HTR-8/SVneo (cell line): ENCODE results near the gene CHD9NB.

Experiments
- DNase-seq: peaks from one replicate; pipeline ENCODE4 v3.0.0; 2011; ENCODE audit warnings: low spot score, mixed read lengths; ENCODE audit not compliant: insufficient read length
- FAIRE-seq: peaks from 2 replicates; lab custom pipeline; 2011; peaks lifted over from hg19 to GRCh38; lab: Jason Lieb, UNC

The CHD9NB gene

GRCh38 chr16:53052519-53053501, at the start of gene CHD9NB:
Gene CHD9NB (minus strand): TSS chr16:53052897. CDS start chr16:53044158, 8,739 bp downstream.
- FAIRE-seq = no peak

DNA sequence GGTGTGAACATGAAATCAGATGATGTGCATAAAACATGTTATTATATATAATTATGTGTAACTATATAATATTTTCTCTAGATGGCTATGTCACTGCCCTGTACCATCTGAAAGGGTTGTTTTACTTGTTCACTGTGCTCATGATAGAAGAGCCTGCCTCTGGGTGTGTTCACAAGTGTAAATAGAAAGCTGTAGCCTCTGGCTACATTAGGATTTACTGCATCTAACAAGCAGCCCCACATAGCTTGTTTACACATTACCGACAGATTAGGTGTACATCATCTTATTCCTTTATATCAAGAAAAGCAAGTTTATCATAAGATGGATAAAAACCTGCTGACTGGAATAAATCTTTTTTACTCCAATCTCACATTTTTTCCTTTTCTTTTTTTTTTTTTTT, 48.2 kb upstream of the CHD9NB start:
- FAIRE-seq (no peak), DNase-seq (no peak)

More at GRCh38 chr16:53052519-53053501, at the start of gene CHD9NB:
- DNase-seq = peak; percentile 74

GRCh38 chr16:53100131-53100748, 47.5 kb upstream of the CHD9NB start:
- FAIRE-seq = no peak
- DNase-seq = no peak

GRCh38 chr16:53099318-53100130, 46.8 kb upstream of the CHD9NB start:
- FAIRE-seq (peak; percentile 83), DNase-seq (peak; percentile 83)

DNA sequence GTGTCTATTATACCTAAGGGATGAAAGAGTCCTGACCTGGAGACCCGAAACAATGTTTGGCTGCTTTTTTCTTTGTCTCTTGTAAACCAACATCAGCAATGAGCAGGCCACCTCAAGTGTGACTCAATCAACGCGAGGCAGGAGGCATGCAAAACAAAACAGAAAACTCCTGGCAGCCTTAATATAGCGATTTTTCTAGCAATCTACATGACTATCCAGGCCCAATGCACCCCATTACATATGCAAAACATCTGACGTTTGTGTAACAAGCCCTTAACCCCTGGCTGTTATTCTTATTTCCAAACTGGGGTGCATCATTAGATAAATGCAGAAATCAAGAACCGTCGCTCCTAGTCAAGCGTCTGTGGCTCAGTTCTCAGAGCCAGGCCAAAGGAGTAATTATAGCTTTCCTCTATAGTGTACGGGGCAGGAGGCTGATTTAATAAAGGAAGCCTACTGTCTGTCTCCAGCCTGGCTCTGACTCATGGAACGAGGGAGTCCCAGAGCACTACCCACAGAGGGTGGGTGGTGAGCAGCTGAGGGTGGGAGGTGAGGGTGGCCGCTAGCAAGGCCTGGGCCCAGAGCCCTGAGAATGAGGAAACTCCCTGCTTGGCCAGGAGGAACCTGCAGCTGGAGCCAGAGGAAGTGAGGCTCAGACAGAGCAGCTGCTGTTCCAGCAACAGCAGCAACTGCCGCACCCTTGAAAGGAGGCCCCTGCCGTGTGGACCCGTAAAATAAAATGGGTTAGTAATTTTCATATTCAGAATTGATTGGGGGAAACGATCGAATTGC, 46.0 kb upstream of the CHD9NB start:
- peak; percentile 44 for DNase-seq
- peak; percentile 20 for FAIRE-seq

- FAIRE-seq (no peak), DNase-seq (no peak)
Observed at GRCh38 chr16:53097190-53097589, 44.5 kb upstream of the CHD9NB start.

DNA sequence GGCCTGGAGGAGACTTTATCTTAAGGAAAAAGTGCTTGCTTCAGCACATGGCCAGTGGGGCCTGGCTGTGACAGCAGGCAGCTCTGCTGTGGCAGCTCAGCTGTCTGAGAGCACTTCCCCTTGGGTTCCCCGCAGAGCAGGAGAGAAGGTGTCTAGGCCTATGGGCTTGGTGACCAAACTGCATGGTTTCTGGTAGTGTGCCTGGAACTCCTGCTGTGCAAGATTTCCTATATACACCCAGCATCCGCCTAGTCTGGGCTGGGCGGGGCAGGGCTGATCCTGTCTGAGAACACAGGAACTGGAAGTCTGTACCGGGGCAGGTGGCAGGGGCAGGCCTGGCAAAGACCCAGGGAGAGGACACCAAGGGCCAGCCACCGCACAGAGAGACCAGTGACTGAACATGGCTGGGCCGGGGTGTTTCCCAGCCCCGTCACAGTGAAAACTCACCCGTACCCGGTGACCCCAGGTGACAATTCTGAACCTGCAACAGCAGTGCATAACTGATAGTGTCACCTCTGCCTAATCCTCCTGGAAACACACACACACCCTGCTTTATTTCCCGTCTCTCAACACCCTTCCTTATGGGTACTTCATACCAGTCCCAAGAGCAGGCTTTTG, 41.4 kb upstream of the CHD9NB start:
- FAIRE-seq (no peak), DNase-seq (no peak)

DNA sequence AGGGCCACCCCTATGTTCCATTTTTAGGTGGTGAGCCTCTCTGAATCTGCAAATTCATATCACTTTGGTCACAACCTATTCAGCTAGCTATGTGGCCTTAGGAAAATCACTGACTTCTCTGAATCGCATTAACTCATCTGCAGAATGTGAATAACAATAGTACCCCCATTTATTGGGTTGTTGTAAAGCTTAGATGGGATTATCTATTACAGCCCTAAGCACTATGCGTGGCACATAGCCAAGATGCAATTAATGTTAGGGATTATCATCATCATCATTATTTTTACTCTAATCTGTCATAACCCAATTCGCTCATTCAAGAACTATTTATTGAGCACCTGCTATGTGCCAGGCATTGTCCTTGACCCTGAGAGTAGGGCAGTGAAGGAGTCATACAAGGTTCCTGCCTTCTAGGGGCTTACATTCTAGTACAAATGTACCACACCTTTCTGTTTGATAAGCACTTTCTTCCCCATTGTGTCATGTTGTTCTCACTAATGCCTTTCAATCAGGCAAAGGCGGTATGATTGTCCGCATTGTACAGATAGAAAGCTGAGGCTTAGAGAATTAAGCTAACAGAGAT, 40.6 kb upstream of the CHD9NB start:
- FAIRE-seq (no peak), DNase-seq (no peak)

- FAIRE-seq (no peak), DNase-seq (no peak)
Observed at GRCh38 chr16:53092284-53092683, 39.6 kb upstream of the CHD9NB start.

GRCh38 chr16:53091466-53092211, 38.9 kb upstream of the CHD9NB start:
- FAIRE-seq (no peak), DNase-seq (no peak)

DNA sequence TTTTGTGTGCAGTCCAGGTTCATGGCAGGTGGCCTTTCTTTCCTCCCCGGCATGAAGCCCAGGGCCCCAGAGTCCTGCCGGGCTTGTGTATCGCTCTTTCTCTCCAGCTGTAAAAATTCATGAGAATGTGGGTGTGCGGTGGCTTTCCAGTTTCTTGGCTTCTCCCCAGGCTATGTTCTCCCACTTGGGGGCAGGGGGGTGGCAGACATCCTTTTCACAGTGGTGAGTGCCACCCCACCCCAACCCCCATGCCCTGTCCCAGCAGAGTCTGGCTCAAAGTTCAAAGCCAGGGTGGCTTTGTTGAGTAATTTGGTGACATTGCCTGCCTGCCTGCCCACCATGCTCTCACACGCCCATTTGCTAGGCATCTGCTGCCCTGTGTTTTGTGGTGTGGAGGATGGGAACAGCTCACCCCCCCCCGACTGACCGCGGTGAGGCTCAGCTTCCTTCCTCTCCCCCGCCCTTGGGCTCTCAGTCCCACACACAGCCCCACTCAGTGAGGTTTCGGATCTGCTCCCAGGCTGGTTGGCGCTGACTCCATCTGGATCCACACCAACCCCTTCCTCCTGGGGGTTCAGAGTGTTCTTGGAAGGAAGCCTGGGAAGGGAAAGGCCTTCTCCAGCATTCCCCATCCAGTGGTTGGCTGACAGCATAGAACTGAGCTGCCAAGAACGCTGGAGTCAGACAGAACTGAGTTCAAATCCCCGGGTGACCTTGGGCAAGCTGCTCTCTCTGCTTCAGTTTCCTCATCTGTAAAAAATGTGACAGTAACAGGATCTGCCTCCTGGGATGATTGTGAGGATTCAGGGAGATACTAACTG, 38.1 kb upstream of the CHD9NB start:
- FAIRE-seq (no peak), DNase-seq (no peak)

DNA sequence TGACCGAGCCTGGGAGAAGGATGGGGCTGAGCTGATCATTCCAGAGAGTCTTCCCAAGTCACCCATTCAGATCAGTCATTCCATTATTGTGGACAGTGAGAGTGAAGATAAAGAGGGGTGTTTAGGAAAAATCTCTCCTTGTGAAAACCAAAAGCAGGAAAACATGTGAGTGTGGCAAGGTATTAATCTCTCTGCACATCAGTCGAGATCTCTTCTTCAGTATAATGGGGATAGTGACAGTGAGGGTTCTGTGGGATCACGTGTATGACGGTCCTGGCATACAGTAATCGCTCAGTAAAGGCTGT, 37.5 kb upstream of the CHD9NB start:
- FAIRE-seq = no peak

GRCh38 chr16:53089434-53090285, 37.0 kb upstream of the CHD9NB start:
- no peak for FAIRE-seq
- no peak for DNase-seq

More for the DNA sequence above, 37.5 kb upstream of the CHD9NB start:
- DNase-seq = no peak

GRCh38 chr16:53087101-53087500, 34.4 kb upstream of the CHD9NB start:
- DNase-seq = no peak
- FAIRE-seq = no peak

DNA sequence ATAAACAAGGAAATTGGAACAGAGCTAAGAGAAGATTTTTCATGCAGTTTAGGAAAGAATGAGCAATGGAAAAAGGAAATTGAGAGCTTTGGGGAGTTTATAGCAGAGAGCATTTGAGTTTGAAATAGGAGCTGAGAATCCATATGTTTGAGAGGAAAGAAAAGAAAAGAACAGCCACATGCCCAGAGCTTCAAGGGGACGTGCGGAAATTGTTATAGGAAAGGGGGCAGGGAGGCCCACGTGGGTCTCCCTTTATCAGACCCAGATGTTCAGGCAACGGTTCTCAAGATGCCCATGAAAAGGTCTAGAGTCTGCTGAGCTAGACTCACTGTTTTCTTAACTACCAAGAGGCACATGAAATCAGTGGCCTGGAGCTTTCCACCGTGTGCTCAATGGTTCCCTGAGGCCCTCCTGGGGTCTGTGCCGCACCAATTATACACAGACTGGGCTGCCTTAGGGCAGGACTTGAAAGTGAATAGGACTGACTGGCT, 33.3 kb upstream of the CHD9NB start:
- DNase-seq (no peak), FAIRE-seq (no peak)

DNA sequence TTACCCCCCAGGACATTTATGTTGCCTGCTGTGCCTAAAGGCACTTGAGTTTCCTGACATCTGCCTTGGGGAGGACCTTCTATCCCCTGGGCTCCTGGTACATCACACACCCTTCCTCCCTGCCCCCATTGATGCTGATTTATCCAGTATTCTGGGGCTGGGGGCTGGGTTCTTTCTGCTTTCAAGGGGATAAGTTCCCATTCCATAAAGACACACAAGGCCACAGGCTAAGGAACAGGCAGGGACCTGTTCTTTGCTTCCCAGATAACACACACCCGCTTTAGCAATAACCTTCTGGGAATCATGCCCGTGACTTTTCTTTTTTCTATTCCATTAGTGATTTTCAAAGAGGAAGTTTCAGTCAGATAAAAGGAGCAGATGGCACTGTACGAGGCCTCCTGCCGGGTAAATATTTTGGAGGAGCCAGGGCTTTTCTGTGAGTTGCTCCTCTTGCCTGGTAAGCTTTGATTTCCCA, 32.7 kb upstream of the CHD9NB start:
- no peak for FAIRE-seq
- no peak for DNase-seq
